ENCODE data around the gene TRPT1.

TRPT1 gene

DNA sequence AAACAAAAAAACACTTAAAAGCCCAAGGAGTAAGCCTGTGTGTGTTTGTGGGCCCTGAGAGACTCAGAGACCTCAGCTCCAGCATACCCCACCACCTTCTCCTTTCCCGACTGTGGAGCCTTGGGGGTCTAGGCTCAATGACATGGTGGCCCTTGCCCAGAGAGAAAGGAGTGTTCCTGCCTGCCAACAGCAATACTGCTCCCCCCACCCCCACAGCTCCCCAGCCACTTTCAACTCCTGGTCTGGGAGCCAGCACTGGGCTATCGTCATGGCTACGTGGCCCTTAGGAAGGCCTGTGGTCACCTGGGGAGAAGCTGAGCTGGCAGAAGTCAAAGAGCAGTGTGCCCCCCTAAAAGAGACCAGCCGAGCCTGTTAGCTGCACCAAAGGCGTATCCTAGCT, 18.1 kb upstream of the TRPT1 start:
- no peak for DNase-seq

GRCh38 chr11:64243236-64243854, 17.4 kb upstream of the TRPT1 start:
- DNase-seq, result no peak

DNA sequence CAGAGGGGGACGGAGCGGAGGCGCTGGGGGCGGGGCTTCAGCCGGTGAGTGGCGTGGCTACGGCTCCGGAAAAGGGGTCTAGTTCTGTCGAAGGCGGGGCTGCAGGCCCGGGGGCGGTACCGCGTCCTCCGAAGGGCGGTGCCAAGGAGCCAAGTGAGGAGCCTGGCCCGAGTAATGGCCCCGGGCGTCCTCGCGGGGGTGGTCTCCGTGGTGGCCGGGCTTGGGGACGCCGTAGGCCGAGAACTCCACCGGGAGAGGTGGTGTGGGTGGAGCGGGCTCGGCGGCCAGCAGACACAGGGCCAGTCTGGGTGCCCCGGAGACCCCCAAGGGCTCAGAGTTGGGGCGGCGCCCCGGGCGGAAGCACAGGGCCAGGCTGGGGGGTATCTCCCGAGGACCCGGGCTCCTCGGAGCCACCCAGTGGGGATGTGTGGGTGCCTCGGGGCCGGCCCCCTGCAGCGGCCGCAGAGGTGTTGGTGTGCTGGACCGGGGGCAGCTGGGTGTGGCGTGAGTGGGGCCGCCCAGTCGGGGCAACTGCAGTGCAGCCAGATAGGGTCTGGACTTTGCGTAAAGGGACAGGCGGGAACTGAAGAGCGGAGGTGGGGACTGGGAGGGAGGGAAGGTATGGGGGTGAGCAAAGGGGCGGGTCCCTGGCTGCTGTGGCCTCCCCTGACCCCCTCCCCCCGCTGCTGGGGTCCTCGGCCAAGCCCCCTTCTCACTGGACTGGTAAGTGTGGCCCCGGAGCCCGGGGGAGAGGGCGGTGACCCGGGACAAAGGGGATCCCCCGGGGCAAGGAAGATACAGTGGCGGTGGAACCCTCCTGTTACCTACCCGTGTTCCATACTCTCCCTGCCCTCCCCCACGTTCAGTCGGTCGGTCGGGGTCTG, 15.7 kb upstream of the TRPT1 start:
- DNase-seq, result no peak

DNA sequence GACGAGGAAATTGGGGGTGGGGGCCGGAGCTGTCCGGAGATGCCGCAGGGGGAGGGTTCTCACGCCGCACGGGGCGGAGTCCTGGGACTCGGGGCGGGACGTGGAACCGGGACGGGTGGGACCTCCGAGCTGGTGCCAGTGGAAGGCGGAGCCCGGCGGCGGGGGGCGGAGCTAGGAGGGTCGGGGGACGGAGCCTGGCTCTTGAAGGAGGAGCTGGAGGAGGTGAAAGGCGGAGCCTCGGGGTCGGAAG, 15.2 kb upstream of the TRPT1 start:
- DNase-seq, result peak; percentile 98

DNA sequence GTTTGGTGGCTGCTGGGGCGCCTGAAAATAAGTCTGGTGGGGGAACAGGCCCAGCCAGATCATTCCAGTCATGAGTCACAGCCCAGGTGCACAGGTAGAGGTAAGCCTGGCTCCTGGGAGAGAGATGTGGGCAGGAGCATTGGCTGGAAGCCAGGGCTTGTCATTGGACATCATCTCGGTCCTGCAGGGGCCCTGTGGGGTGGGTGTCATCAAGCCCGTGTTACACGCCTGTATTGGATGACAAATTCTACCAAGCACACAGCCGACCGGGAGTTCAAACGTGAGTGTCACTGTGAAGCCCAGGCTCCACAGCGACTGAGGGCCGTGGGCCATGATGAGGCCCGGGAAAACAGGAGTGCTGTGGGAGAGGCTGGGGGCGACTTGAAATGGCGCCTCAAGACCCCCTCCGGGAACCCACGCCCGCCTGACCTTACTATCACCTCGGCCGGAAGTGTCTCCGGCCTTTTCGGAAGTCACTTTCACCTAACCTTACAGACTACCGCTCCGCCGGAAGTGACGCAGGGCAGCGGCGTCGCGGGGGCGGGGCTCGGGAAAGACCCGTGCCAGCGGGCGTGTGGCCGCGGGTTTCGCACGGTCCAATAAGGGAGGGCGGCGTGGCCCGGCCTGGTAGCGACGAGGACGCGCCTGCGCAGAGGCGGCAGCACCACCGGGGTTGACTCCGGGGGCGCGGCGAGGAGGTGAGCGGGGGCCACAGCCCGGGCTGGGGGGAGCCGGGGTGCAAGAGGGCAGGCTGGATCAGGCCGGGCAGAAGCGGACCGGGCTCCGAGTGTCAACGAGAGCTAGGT, 14.7 kb upstream of the TRPT1 start, which contains the start of gene FKBP2:
Gene FKBP2 (plus strand): TSS at position 661 of the 806 bp plus-strand sequence. CDS start 1,293 bp downstream, outside the sequence.
- peak; percentile 94 for DNase-seq

GRCh38 chr11:64239662-64240434, 13.9 kb upstream of the TRPT1 start:
- no peak for DNase-seq

GRCh38 chr11:64238999-64239398, 13.0 kb upstream of the TRPT1 start:
- no peak for DNase-seq

GRCh38 chr11:64238076-64238475, 12.1 kb upstream of the TRPT1 start:
- DNase-seq, result no peak

DNA sequence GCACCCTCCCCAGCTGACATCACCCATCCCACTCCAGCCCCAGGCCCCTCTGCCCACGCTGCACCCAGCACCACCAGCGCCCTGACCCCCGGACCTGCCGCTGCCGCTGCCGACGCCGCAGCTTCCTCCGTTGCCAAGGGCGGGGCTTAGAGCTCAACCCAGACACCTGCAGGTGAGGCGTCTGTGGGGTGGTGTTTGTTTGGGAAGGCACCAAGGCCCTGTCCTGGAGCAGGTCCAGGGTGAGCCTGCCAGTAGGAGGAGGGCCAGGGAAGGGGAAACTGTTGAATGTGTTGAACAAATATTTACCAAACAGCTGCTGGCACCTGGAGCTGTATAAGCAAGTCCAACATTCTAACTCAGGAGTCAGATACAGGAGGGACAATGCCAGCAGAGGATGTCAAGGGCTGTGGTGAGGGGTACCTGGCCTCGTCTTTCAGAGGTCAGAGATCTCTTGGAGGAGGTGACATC, 11.5 kb upstream of the TRPT1 start:
- DNase-seq, result no peak

- DNase-seq, result no peak
Measured at GRCh38 chr11:64235437-64236161, 9.6 kb upstream of the TRPT1 start.

- DNase-seq, result no peak
Measured at GRCh38 chr11:64234647-64235379, 8.8 kb upstream of the TRPT1 start.

GRCh38 chr11:64233913-64234586, 8.1 kb upstream of the TRPT1 start, which contains the start of gene VEGFB:
TSS of gene VEGFB (plus strand) at chr11:64234584. CDS start at chr11:64234834, 250 bp downstream.
- DNase-seq, result no peak

DNA sequence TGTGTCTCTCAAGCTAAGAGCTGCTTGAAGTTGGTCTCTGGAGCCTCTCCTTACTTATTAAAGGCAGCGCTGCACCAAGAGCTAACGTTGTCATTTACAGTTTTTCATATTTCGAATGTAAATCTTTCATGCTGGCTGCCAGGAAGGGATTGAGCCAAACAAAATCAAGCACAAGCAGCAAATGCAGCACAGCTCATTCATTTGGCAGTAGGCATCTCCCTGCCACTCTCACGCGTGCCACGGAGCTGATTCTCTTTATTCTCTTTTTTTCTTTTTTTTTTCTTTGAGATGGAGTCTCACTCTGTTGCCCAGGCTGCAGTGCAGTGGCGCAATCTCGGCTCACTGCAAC, 7.0 kb upstream of the TRPT1 start:
- DNase-seq, result no peak

DNA sequence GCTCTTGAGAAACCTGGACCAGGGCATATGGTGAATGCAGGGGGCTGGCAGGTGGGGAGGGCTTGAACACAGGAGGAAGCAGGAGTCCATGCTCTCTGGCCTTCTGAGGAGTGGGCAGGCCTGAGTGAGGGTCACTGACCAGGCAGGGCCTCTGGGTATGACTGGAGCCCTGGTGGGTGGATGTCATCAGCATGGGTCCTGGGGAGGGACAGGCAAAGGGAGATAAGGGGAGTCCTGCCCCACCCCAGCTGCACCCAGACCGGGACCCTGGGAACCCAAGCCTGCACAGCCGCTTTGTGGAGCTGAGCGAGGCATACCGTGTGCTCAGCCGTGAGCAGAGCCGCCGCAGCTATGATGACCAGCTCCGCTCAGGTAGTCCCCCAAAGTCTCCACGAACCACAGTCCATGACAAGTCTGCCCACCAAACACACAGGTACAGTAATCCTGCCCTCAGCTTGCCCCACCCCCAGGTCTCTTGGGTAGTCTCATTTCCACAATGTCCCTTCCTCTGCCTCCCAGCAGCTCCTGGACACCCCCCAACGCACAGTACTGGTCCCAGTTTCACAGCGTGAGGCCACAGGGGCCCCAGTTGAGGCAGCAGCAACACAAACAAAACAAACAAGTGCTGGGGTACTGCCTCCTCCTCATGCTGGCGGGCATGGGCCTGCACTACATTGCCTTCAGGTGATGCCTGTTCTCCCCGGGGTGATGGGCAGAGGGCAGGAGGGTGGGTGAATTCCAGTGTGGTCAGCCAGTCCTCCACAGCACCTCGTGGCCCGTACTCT, 6.4 kb upstream of the TRPT1 start:
- no peak for DNase-seq

DNA sequence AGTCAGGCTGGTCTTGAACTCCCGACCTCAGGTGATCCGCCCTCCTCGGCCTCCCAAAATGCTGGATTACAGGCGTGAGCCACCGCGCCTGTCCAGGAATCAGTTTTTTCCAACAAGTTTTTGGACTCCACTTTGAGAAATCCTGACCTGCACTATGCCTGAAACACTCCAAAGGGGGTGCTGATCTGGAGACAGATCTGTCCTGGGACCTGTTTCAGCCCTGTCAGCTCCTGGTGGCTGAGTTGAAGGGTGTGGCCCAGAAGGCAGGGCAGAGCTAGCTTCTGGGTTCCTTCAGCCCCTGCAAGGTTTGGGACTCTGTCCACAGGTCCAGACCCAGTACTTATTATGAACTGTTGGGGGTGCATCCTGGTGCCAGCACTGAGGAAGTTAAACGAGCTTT, 5.6 kb upstream of the TRPT1 start:
- DNase-seq, result no peak

- DNase-seq, result no peak
Measured at GRCh38 chr11:64230985-64231365, 5.0 kb upstream of the TRPT1 start.

GRCh38 chr11:64230171-64230984, 4.4 kb upstream of the TRPT1 start, which contains the start of gene DNAJC4:
TSS of gene DNAJC4 (plus strand) at chr11:64230548. CDS start at chr11:64230855, 307 bp downstream.
- peak; percentile 74 for DNase-seq

- no peak for DNase-seq
Measured at GRCh38 chr11:64229744-64230170, 3.8 kb upstream of the TRPT1 start.
